Measurements from ENCODE around the gene MCF2. TPM values are rescaled to one million over a fixed set of nuclear protein-coding genes. Genes with fewer than 3 reads are reported as not detected.

MCF2 gene
- total and polyA plus RNA-seq, 2 experiments from 2014 or later = 1.1 to 1.4 TPM

DNA sequence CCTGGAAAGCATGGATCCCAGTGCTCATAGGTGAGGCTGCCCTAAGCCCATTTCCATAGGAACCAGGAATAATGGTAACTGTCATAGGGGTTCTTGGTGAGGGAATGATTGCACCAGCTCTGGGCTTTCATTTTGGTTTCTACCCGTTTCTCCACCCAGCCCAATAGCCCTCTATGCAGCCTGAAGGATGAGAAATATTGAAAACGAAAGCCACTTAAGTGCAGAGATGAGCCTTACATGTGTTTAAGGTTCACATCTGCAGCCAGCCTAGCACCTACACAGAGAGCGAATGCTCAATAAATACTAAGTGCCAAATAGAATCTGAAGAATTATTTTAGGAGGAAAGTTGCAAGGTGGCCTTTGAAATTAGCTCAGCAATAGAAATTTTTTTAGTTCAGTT, 60.4 kb downstream of the MCF2 start:
- Histone ChIP-seq H3F3A (replicated peaks; ENCODE audit: low read depth) (no peaks in the 10 kb centered on the region), H4K20me1 (replicated peaks; ENCODE audit: insufficient read depth) (no peaks in the 10 kb centered on the region), H3K27ac (ENCODE audit: low read depth) (no peak overlapping the region), H3K36me3 (ENCODE audit: insufficient read depth) (no peaks in the 10 kb centered on the region), H3K79me2 (replicated peaks; ENCODE audit: insufficient read depth) (no peaks in the 10 kb centered on the region), H3K27me3 (ENCODE audit: insufficient read depth) (no peaks in the 10 kb centered on the region), H2AFZ (no peak overlapping the region), H3K9me2 (ENCODE audit: insufficient read depth) (no peaks in the 10 kb centered on the region), H3K4me3 (no peak overlapping the region), H3K4me1 (ENCODE audit: insufficient read depth) (no peaks in the 10 kb centered on the region), H3K4me2 (no peak overlapping the region)
- Mint-ChIP-seq H3K9me3 (no peaks in the 10 kb centered on the region), H3K27me3 (ENCODE audit: insufficient read depth, low read depth, poor library complexity) (no peaks in the 10 kb centered on the region), H3K27ac (no peak overlapping the region), H3K4me1 (peaks cover 4% of the 10 kb centered on the region; the same call in 2 of the 3 replicates), H3K36me3 (ENCODE audit: low read depth) (no peaks in the 10 kb centered on the region), H3K4me3 (no peak overlapping the region)
- ATAC-seq (no peak), DNase-seq (ENCODE audit: low spot score) (no peak)
- TF ChIP-seq EZH2 (IDR thresholded peaks at IDR 0.05; ENCODE audit: low read depth, unreplicated experiment) = no peak
- no peak for TF ChIP-seq CREB1 (CRISPR knock-in tag; IDR thresholded peaks at IDR 0.05; ENCODE audit: low read depth)
- TF ChIP-seq EZH2phosphoT487 (IDR thresholded peaks at IDR 0.05; ENCODE audit: unreplicated experiment) = no peak
- TF ChIP-seq, protein P1, sequence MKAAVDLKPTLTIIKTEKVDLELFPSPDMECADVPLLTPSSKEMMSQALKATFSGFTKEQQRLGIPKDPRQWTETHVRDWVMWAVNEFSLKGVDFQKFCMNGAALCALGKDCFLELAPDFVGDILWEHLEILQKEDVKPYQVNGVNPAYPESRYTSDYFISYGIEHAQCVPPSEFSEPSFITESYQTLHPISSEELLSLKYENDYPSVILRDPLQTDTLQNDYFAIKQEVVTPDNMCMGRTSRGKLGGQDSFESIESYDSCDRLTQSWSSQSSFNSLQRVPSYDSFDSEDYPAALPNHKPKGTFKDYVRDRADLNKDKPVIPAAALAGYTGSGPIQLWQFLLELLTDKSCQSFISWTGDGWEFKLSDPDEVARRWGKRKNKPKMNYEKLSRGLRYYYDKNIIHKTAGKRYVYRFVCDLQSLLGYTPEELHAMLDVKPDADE (IDR thresholded peaks at IDR 0.05) = no peak
- no peak for TF ChIP-seq STAT1 (IDR thresholded peaks at IDR 0.05; ENCODE audit: unreplicated experiment)
- TF ChIP-seq, protein P2, sequence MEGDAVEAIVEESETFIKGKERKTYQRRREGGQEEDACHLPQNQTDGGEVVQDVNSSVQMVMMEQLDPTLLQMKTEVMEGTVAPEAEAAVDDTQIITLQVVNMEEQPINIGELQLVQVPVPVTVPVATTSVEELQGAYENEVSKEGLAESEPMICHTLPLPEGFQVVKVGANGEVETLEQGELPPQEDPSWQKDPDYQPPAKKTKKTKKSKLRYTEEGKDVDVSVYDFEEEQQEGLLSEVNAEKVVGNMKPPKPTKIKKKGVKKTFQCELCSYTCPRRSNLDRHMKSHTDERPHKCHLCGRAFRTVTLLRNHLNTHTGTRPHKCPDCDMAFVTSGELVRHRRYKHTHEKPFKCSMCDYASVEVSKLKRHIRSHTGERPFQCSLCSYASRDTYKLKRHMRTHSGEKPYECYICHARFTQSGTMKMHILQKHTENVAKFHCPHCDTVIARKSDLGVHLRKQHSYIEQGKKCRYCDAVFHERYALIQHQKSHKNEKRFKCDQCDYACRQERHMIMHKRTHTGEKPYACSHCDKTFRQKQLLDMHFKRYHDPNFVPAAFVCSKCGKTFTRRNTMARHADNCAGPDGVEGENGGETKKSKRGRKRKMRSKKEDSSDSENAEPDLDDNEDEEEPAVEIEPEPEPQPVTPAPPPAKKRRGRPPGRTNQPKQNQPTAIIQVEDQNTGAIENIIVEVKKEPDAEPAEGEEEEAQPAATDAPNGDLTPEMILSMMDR (conservative IDR thresholded peaks at IDR 0.05; ENCODE audit: low read depth in 2 of 2) = no peak
- no peak for TF ChIP-seq ZNF331 (CRISPR knock-in tag; IDR thresholded peaks at IDR 0.05; ENCODE audit: low read depth)
- TF ChIP-seq, protein P3, sequence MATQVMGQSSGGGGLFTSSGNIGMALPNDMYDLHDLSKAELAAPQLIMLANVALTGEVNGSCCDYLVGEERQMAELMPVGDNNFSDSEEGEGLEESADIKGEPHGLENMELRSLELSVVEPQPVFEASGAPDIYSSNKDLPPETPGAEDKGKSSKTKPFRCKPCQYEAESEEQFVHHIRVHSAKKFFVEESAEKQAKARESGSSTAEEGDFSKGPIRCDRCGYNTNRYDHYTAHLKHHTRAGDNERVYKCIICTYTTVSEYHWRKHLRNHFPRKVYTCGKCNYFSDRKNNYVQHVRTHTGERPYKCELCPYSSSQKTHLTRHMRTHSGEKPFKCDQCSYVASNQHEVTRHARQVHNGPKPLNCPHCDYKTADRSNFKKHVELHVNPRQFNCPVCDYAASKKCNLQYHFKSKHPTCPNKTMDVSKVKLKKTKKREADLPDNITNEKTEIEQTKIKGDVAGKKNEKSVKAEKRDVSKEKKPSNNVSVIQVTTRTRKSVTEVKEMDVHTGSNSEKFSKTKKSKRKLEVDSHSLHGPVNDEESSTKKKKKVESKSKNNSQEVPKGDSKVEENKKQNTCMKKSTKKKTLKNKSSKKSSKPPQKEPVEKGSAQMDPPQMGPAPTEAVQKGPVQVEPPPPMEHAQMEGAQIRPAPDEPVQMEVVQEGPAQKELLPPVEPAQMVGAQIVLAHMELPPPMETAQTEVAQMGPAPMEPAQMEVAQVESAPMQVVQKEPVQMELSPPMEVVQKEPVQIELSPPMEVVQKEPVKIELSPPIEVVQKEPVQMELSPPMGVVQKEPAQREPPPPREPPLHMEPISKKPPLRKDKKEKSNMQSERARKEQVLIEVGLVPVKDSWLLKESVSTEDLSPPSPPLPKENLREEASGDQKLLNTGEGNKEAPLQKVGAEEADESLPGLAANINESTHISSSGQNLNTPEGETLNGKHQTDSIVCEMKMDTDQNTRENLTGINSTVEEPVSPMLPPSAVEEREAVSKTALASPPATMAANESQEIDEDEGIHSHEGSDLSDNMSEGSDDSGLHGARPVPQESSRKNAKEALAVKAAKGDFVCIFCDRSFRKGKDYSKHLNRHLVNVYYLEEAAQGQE (IDR thresholded peaks at IDR 0.05; ENCODE audit: unreplicated experiment) = no peak
- TF ChIP-seq POLR2AphosphoS5 (IDR thresholded peaks at IDR 0.05; ENCODE audit: low read depth) = no peak
- no peak for TF ChIP-seq JUNB (IDR thresholded peaks at IDR 0.05; ENCODE audit: unreplicated experiment)
- TF ChIP-seq ZNF114 (CRISPR knock-in tag; IDR thresholded peaks at IDR 0.05) = no peak
- TF ChIP-seq, protein P4, sequence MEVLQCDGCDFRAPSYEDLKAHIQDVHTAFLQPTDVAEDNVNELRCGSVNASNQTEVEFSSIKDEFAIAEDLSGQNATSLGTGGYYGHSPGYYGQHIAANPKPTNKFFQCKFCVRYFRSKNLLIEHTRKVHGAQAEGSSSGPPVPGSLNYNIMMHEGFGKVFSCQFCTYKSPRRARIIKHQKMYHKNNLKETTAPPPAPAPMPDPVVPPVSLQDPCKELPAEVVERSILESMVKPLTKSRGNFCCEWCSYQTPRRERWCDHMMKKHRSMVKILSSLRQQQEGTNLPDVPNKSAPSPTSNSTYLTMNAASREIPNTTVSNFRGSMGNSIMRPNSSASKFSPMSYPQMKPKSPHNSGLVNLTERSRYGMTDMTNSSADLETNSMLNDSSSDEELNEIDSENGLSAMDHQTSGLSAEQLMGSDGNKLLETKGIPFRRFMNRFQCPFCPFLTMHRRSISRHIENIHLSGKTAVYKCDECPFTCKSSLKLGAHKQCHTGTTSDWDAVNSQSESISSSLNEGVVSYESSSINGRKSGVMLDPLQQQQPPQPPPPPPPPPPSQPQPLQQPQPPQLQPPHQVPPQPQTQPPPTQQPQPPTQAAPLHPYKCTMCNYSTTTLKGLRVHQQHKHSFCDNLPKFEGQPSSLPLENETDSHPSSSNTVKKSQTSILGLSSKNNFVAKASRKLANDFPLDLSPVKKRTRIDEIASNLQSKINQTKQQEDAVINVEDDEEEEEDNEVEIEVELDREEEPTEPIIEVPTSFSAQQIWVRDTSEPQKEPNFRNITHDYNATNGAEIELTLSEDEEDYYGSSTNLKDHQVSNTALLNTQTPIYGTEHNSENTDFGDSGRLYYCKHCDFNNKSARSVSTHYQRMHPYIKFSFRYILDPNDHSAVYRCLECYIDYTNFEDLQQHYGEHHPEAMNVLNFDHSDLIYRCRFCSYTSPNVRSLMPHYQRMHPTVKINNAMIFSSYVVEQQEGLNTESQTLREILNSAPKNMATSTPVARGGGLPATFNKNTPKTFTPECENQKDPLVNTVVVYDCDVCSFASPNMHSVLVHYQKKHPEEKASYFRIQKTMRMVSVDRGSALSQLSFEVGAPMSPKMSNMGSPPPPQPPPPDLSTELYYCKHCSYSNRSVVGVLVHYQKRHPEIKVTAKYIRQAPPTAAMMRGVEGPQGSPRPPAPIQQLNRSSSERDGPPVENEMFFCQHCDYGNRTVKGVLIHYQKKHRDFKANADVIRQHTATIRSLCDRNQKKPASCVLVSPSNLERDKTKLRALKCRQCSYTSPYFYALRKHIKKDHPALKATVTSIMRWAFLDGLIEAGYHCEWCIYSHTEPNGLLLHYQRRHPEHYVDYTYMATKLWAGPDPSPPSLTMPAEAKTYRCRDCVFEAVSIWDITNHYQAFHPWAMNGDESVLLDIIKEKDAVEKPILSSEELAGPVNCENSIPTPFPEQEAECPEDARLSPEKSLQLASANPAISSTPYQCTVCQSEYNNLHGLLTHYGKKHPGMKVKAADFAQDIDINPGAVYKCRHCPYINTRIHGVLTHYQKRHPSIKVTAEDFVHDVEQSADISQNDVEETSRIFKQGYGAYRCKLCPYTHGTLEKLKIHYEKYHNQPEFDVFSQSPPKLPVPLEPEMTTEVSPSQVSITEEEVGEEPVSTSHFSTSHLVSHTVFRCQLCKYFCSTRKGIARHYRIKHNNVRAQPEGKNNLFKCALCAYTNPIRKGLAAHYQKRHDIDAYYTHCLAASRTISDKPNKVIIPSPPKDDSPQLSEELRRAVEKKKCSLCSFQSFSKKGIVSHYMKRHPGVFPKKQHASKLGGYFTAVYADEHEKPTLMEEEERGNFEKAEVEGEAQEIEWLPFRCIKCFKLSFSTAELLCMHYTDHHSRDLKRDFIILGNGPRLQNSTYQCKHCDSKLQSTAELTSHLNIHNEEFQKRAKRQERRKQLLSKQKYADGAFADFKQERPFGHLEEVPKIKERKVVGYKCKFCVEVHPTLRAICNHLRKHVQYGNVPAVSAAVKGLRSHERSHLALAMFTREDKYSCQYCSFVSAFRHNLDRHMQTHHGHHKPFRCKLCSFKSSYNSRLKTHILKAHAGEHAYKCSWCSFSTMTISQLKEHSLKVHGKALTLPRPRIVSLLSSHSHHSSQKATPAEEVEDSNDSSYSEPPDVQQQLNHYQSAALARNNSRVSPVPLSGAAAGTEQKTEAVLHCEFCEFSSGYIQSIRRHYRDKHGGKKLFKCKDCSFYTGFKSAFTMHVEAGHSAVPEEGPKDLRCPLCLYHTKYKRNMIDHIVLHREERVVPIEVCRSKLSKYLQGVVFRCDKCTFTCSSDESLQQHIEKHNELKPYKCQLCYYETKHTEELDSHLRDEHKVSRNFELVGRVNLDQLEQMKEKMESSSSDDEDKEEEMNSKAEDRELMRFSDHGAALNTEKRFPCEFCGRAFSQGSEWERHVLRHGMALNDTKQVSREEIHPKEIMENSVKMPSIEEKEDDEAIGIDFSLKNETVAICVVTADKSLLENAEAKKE (CRISPR knock-in tag; IDR thresholded peaks at IDR 0.05) = no peak
- no peak for TF ChIP-seq NANOG (IDR thresholded peaks at IDR 0.05; ENCODE audit: borderline replicate concordance)
